Smooth muscle cell of the pulmonary artery (primary cell): ENCODE results near the gene RAB31. TPM values are rescaled to one million over a fixed set of nuclear protein-coding genes. Genes with fewer than 3 reads are reported as not detected.

Source experiments
- total RNA-seq: library from RNA; depleted of rRNA; stranded (reverse); fragments of >200 nt; gene quantifications from 2 replicates; pipeline ENCODE4 v1.2.3, GENCODE V29; 2014

RAB31 gene
- 55.3 and 63.8 TPM in 2 replicates for total RNA-seq

GRCh38 chr18:9708057-9708433, at the start of gene RAB31:
RAB31 (plus strand) TSS chr18:9708301; CDS start chr18:9708406, 105 bp downstream.

DNA sequence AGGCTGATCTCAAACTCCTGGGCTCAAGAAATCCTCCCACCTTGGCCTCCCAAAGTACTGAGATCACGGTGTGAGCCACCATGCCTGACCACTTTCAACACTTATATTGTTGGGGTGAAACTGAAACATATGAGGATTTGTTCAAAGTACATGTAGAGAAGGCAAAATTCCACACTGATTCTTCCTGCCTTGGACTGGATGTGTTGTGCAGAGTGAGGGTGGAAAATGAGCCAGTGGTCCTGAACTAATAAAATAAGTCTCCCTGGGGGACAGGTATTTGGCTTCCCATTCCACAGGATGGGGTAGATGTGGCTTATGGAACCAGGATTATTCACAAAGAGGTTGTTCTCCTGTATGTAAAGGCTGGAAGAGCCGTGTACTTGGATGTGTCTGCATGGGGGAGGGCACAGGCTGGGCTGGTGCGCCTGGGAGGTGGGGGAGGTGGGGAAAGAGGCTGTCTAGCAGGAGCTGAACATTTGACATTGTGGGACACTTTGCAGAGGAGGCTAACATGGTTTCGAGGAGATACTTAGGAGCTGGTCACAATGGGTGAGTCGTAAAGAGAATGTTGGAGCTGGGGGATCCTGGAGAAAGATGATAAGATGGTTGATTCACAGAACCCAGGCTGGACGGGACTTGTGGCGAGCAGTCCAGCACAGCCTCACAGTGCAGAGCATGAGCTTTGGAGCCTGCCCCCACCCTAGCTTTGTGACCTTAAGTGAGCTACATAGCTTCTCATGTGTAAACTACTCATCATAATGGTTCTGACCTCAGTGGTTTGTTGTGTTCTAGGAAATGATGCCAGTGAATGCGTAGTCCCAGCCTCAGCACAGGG, 177.3 kb downstream of the RAB31 start, which contains the start of gene TXNDC2:
TSS of gene TXNDC2 (plus strand) at position 804 of the 835 bp plus-strand sequence. CDS start 708 bp downstream, outside the sequence.

Other genes with a start within 250 kb of the RAB31 start
- 58.7 and 71.1 TPM in 2 replicates for gene RALBP1, start 232.8 kb upstream of the RAB31 start, total RNA-seq
- gene PPP4R1, start 93.7 kb upstream of the RAB31 start, total RNA-seq = 80.3 and 91.7 TPM in 2 replicates
- gene TXNDC2, start 177.7 kb downstream of the RAB31 start, total RNA-seq = not detected in 2 replicates
- 256 TPM in 2 replicates for gene VAPA, start 205.7 kb downstream of the RAB31 start, total RNA-seq